GM12878 (cell line): ENCODE measurements around the gene C18orf63. TPM values are rescaled to one million over a fixed set of nuclear protein-coding genes. Genes with fewer than 3 reads are reported as not detected.

ENCODE experiments used
- ATAC-seq: fragments of 200-7000 bp; cut with Tn5 transposase; 3 replicates; pipeline ENCODE4 v1.9.1; 2020; ENCODE audit warnings: mild to moderate bottlenecking, moderate library complexity
- BruUV-seq: library from RNA; stranded (reverse); fragments of 400-500 nt; replicated peaks from 2 replicates; lab custom pipeline; 2021; lab: Mats Ljungman, UMichigan
- CTCF ChIA-PET: fragments of 300-600 bp; sonication (Branson Sonifier 250); formaldehyde crosslinking; extraction: SDS; loops from one replicate; lab custom pipeline; 2021; ENCODE audit warnings: inconsistent platforms; lab: Yijun Ruan, JAX
- POLR2A ChIA-PET: fragments of 350-600 bp; formaldehyde crosslinking; extraction: SDS; loops from one replicate; lab custom pipeline; 2021; ENCODE audit warnings: inconsistent platforms; lab: Charles Lee
- RAD21 ChIA-PET: fragments of 300-600 bp; sonication (Branson Sonifier 250); formaldehyde crosslinking; loops from one replicate; lab custom pipeline; 2023; ENCODE audit warnings: antibody characterized with exemption; ENCODE audit not compliant: unreplicated experiment; lab: Charles Lee
- SMC1A ChIA-PET: fragments of 300-600 bp; sonication (Branson Sonifier 250); formaldehyde crosslinking; loops from one replicate; lab custom pipeline; 2023; ENCODE audit not compliant: unreplicated experiment, uncharacterized antibody; lab: Charles Lee
- DNase-seq: peaks from one replicate; pipeline ENCODE4 v3.0.0-alpha.2; 2011; ENCODE audit warnings: low read depth, low spot score
- FAIRE-seq: peaks from 3 replicates; lab custom pipeline; 2011; peaks lifted over from hg19 to GRCh38; lab: Jason Lieb, UNC
- H2AFZ ChIP-seq: 2 replicates; pipeline ENCODE4 v1.6.0; 2011; ENCODE audit warnings: low read depth, low read length, control low read depth; ENCODE audit not compliant: control insufficient read depth
- H3K27ac ChIP-seq: 2 replicates; pipeline ENCODE4 v1.5.1; 2011; ENCODE audit warnings: control low read depth; ENCODE audit not compliant: control insufficient read depth, insufficient read depth
- H3K27me3 ChIP-seq, 2 experiments: replicated peaks in 1 of 2; 2 replicates each; pipeline versions ENCODE4 v1.6.0 to v1.6.1; 2011; ENCODE audit warnings: low read length in 1 of 2; ENCODE audit not compliant: control insufficient read depth in 2 of 2, insufficient read depth in 2 of 2
- H3K36me3 ChIP-seq, 2 experiments: 2 replicates each; pipeline ENCODE4 v1.5.1; 2011; ENCODE audit warnings: low read length in 1 of 2; ENCODE audit not compliant: control insufficient read depth in 2 of 2, insufficient read depth in 2 of 2
- H3K4me1 ChIP-seq: 2 replicates; pipeline ENCODE4 v1.6.1; 2011; ENCODE audit warnings: mild to moderate bottlenecking, low read length, moderate library complexity, mixed read lengths; ENCODE audit not compliant: control insufficient read depth, insufficient read depth
- H3K4me2 ChIP-seq: 2 replicates; pipeline ENCODE4 v1.6.0; 2011; ENCODE audit warnings: control low read depth; ENCODE audit not compliant: control insufficient read depth, insufficient read depth
- H3K4me3 ChIP-seq: fragments of 200-600 bp; sonication (generic); 2 replicates; pipeline ENCODE4 v1.5.1; 2016
- H3K79me2 ChIP-seq: 2 replicates; pipeline ENCODE4 v1.6.0; 2011; ENCODE audit warnings: low read length; ENCODE audit not compliant: control insufficient read depth, insufficient read depth
- H3K9ac ChIP-seq: 2 replicates; pipeline ENCODE4 v1.8.0; 2011; ENCODE audit warnings: low read length, control low read depth, mixed read lengths; ENCODE audit not compliant: control insufficient read depth, insufficient read depth
- H3K9me3 ChIP-seq: replicated peaks from 3 replicates; pipeline ENCODE4 v1.5.1; 2011; ENCODE audit warnings: mild to moderate bottlenecking, low read length; ENCODE audit not compliant: control insufficient read depth, insufficient read depth
- H4K20me1 ChIP-seq: 2 replicates; pipeline ENCODE4 v1.6.0; 2011; ENCODE audit not compliant: control insufficient read depth, insufficient read depth
- ATF7 ChIP-seq: fragments of 450-650 bp; IDR thresholded peaks from 2 replicates; pipeline ENCODE4 v1.6.1; 2016; ENCODE audit warnings: low read depth, mild to moderate bottlenecking
- CHD2 ChIP-seq: IDR thresholded peaks from 2 replicates; pipeline ENCODE4 v1.6.1; 2011; ENCODE audit warnings: low read depth, low read length, improper control_type of control experiment, borderline replicate concordance
- EGR1 ChIP-seq, 2 experiments: IDR thresholded peaks; 1 replicate in 1 of 2; 2 replicates in 1 of 2; pipeline ENCODE4 v1.6.1; 2011 to 2012; ENCODE audit warnings: low read depth in 2 of 2, low read length in 2 of 2, borderline replicate concordance in 1 of 2, mild to moderate bottlenecking in 1 of 2, moderate library complexity in 1 of 2
- JUND ChIP-seq: IDR thresholded peaks from 2 replicates; pipeline ENCODE4 v1.6.1; 2012; ENCODE audit warnings: low read depth, mild to moderate bottlenecking, low read length, improper control_type of control experiment, moderate library complexity
- KDM1A ChIP-seq: fragments of 200-600 bp; sonication (generic); IDR thresholded peaks from 2 replicates; pipeline ENCODE4 v1.6.1; 2016; ENCODE audit warnings: borderline replicate concordance
- NFYB ChIP-seq: IDR thresholded peaks from 2 replicates; pipeline ENCODE4 v1.6.1; 2011; ENCODE audit warnings: low read depth, mild to moderate bottlenecking, low read length, improper control_type of control experiment, moderate library complexity; ENCODE audit not compliant: insufficient read depth
- NR2C2 ChIP-seq: IDR thresholded peaks from 2 replicates; pipeline ENCODE4 v1.6.1; 2011; ENCODE audit warnings: borderline replicate concordance, low read depth; ENCODE audit not compliant: control insufficient read depth, insufficient read length
- SMAD5 ChIP-seq: IDR thresholded peaks from 2 replicates; pipeline ENCODE4 v1.6.1; 2016; ENCODE audit warnings: antibody characterized with exemption, low read depth
- SMC3 ChIP-seq: IDR thresholded peaks from 2 replicates; pipeline ENCODE4 v1.6.1; 2011; ENCODE audit warnings: low read length, improper control_type of control experiment, borderline replicate concordance
- USF2 ChIP-seq: IDR thresholded peaks from 2 replicates; pipeline ENCODE4 v1.6.1; 2011; ENCODE audit warnings: low read depth, low read length, improper control_type of control experiment, borderline replicate concordance
- YBX1 ChIP-seq: fragments of 450-650 bp; IDR thresholded peaks from 2 replicates; pipeline ENCODE4 v1.6.1; 2016; ENCODE audit warnings: antibody characterized with exemption
- ZNF592 ChIP-seq: fragments of 450-650 bp; IDR thresholded peaks from 2 replicates; pipeline ENCODE4 v1.6.1; 2017; ENCODE audit warnings: mild to moderate bottlenecking, moderate library complexity
- WGBS: methylation state at CpG from one replicate; pipeline ENCODE4 v1.1.6; 2016; ENCODE audit warnings: low lambda C conversion rate; ENCODE audit not compliant: insufficient replicate concordance, insufficient coverage; ENCODE audit errors: missing lambda C conversion rate; 5-methylcytosine and 5-hydroxymethylcytosine counted together
- in situ Hi-C: fragments of 300-500 bp; cut with MboI; formaldehyde crosslinking; loops from 9 replicates; pipeline ENCODE4 v1.14.3; 2018; ENCODE audit warnings: mixed read lengths
- intact Hi-C: fragments of 100-400 bp; cut with micrococcal nuclease; formaldehyde crosslinking; loops from one replicate; pipeline ENCODE4 v1.14.2; 2022; ENCODE audit not compliant: unreplicated experiment
- polyA plus RNA-seq, 11 experiments: library from polyadenylated mRNA; depleted of rRNA in 4 of 11; unstranded in 6 of 11; stranded (reverse) in 5 of 11; fragments of >200 nt; fragmentation: Nextera tagmentation in 4 of 11; fragmentation: Illumina TruSeq in 1 of 11; extraction: Ambion mirVana in 4 of 11; extraction: Trizol in 1 of 11; gene quantifications; 1 replicate in 1 of 11; 2 replicates in 10 of 11; pipeline versions ENCODE4 v1.2.1 to v1.2.3, GENCODE V29; 2011 to 2016; ENCODE audit warnings: inconsistent platforms in 2 of 11, missing spikeins in 2 of 11, low read depth in 1 of 11
- total RNA-seq, 4 experiments: library from RNA; depleted of rRNA in 3 of 4; stranded (reverse); fragments of >200 nt in 3 of 4; fragmentation: Illumina TruSeq in 1 of 4; extraction: Trizol in 1 of 4; gene quantifications; 2 replicates each; pipeline versions ENCODE4 v1.2.1 to v1.2.3, GENCODE V29; 2013 to 2021
- TF ChIP-seq, protein P1 (sequence below): fragments of 450-650 bp; IDR thresholded peaks from 2 replicates; pipeline ENCODE4 v1.6.1; 2014; ENCODE audit warnings: mild to moderate bottlenecking
- TF ChIP-seq, protein P2 (sequence below): fragments of 450-650 bp; formaldehyde crosslinking; IDR thresholded peaks from 2 replicates; pipeline ENCODE4 v1.4.0; 2020; ENCODE audit warnings: mild to moderate bottlenecking, moderate library complexity

C18orf63 gene
- total and polyA plus RNA-seq, 10 of the 15 experiments (the other 5 are each of a cell fraction or from before 2014, with no cell fraction given), result not detected

DNA sequence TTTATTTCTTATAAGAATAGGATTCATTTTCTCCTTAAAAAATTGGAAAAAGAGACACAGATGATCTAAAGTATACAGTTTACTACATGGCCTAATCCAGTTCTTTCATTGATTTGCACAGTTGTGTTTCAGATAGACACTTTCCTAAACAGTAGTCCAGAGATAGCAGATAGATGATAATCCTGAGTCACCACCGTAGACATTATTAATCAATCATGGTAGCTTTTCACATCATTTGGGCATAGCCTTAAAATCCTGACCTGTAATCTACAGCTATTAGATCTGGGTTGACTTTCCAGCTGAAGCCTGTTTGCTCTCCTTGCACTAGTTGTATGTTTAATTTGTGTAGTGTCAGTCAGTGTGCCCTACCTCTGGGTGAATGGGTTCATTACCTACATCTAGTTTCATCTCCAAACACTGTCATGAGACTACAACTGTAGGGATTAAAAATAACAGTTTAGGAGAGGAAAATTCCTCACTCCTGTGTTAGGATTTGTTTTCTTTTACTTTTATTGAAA lies 14.1 kb downstream of the C18orf63 start:
- CTCF ChIA-PET, result interaction anchor here (2.0 kb wide), 1 partner anchor 12 kb away, joined by 10 read pairs; no protein-coding TSS in a partner anchor
- ATAC-seq, result no peak
- TF ChIP-seq JUND, result no peak
- no peak for TF ChIP-seq SMAD5
- TF ChIP-seq, protein P1, sequence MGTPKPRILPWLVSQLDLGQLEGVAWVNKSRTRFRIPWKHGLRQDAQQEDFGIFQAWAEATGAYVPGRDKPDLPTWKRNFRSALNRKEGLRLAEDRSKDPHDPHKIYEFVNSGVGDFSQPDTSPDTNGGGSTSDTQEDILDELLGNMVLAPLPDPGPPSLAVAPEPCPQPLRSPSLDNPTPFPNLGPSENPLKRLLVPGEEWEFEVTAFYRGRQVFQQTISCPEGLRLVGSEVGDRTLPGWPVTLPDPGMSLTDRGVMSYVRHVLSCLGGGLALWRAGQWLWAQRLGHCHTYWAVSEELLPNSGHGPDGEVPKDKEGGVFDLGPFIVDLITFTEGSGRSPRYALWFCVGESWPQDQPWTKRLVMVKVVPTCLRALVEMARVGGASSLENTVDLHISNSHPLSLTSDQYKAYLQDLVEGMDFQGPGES, result no peak
- TF ChIP-seq KDM1A, result no peak
- no peak for TF ChIP-seq ZNF592
- no peak for TF ChIP-seq USF2
- TF ChIP-seq, protein P2, sequence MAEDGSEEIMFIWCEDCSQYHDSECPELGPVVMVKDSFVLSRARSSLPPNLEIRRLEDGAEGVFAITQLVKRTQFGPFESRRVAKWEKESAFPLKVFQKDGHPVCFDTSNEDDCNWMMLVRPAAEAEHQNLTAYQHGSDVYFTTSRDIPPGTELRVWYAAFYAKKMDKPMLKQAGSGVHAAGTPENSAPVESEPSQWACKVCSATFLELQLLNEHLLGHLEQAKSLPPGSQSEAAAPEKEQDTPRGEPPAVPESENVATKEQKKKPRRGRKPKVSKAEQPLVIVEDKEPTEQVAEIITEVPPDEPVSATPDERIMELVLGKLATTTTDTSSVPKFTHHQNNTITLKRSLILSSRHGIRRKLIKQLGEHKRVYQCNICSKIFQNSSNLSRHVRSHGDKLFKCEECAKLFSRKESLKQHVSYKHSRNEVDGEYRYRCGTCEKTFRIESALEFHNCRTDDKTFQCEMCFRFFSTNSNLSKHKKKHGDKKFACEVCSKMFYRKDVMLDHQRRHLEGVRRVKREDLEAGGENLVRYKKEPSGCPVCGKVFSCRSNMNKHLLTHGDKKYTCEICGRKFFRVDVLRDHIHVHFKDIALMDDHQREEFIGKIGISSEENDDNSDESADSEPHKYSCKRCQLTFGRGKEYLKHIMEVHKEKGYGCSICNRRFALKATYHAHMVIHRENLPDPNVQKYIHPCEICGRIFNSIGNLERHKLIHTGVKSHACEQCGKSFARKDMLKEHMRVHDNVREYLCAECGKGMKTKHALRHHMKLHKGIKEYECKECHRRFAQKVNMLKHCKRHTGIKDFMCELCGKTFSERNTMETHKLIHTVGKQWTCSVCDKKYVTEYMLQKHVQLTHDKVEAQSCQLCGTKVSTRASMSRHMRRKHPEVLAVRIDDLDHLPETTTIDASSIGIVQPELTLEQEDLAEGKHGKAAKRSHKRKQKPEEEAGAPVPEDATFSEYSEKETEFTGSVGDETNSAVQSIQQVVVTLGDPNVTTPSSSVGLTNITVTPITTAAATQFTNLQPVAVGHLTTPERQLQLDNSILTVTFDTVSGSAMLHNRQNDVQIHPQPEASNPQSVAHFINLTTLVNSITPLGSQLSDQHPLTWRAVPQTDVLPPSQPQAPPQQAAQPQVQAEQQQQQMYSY, result no peak
- no peak for TF ChIP-seq ATF7
- no peak for TF ChIP-seq SMC3
- TF ChIP-seq NR2C2, result no peak
- TF ChIP-seq YBX1, result no peak
- no peak for TF ChIP-seq CHD2
- no peak for TF ChIP-seq EGR1 (IDR thresholded peaks at IDR 0.05; ENCODE audit: borderline replicate concordance in 1 of 2, low read depth in 2 of 2, low read length in 2 of 2)
- no peak for TF ChIP-seq NFYB

More for the DNA sequence above, 14.1 kb downstream of the C18orf63 start:
- peaks cover 3% of the 10 kb centered on the region; the same call in 2 of the 3 replicates for H3K9me3 ChIP-seq
- SMC1A ChIA-PET, result interaction anchor here (1.0 to 1.3 kb wide), 3 partner anchors 9 to 133 kb away, joined by 3 to 6 read pairs (median 3); no protein-coding TSS in a partner anchor
- RAD21 ChIA-PET, result no interaction called here
- H2AFZ ChIP-seq, result no peak overlapping the region
- H3K79me2 ChIP-seq, result no peaks in the 10 kb centered on the region
- FAIRE-seq (no peak), DNase-seq (no peak)
- H3K36me3 ChIP-seq, result no peaks in the 10 kb centered on the region
- H3K4me2 ChIP-seq, result no peak overlapping the region
- BruUV-seq, result no TSS peak
- intact Hi-C loops, result no loop called here
- no peaks in the 10 kb centered on the region for H3K27me3 ChIP-seq
- no peaks in the 10 kb centered on the region for H4K20me1 ChIP-seq
- WGBS, result 100% methylated on average over 1 of the region's 1 CpG
- H3K4me1 ChIP-seq, result peaks cover 5% of the 10 kb centered on the region
- in situ Hi-C loops, result loop anchor here (5.0 kb wide), 1 partner anchor 132 kb away; no protein-coding TSS in a partner anchor
- no peak overlapping the region for H3K9ac ChIP-seq
- H3K27ac ChIP-seq, result no peak overlapping the region
- H3K4me3 ChIP-seq, result no peak overlapping the region
- POLR2A ChIA-PET, result no interaction called here
